PC-3 (cell line): Measurements from ENCODE around the gene HOXA6. TPM values are rescaled to one million over a fixed set of nuclear protein-coding genes. Genes with fewer than 3 reads are reported as not detected.

Experiments
- ATAC-seq: fragments of 200-7000 bp; cut with Tn5 transposase; 2 replicates; pipeline ENCODE4 v1.9.1; 2020; ENCODE audit warnings: mild to moderate bottlenecking, moderate library complexity
- BruUV-seq: library from RNA; stranded (reverse); fragments of 400-500 nt; replicated peaks from 2 replicates; lab custom pipeline; 2021; lab: Mats Ljungman, UMichigan
- CTCF ChIA-PET: fragments of 300-600 bp; sonication (Branson Sonifier 250); formaldehyde crosslinking; loops from one replicate; lab custom pipeline; 2022; ENCODE audit warnings: antibody characterized with exemption; lab: Charles Lee
- POLR2A ChIA-PET: fragments of 300-600 bp; sonication (Branson Sonifier 250); formaldehyde crosslinking; loops from one replicate; lab custom pipeline; 2022; ENCODE audit warnings: antibody characterized with exemption; ENCODE audit not compliant: unreplicated experiment; lab: Charles Lee
- DNase-seq: peaks from one replicate; pipeline ENCODE4 v3.0.0-alpha.2; 2015
- H2AFZ ChIP-seq: fragments of 300-600 bp; sonication (generic); 2 replicates; pipeline ENCODE4 v1.6.0; 2016; ENCODE audit warnings: antibody characterized with exemption, low read length
- H3F3A ChIP-seq: fragments of 300-600 bp; sonication (generic); one replicate; pipeline ENCODE4 v1.6.0; 2017; ENCODE audit warnings: antibody characterized with exemption, low read length, control low read depth, mild to moderate bottlenecking; ENCODE audit not compliant: unreplicated experiment
- H3K27ac ChIP-seq: fragments of 300-600 bp; sonication (generic); 2 replicates; pipeline ENCODE4 v1.5.1; 2016; ENCODE audit warnings: mild to moderate bottlenecking, low read length
- H3K27me3 ChIP-seq: fragments of 300-600 bp; sonication (generic); 2 replicates; pipeline ENCODE4 v1.6.1; 2016; ENCODE audit warnings: low read length, mixed read lengths
- H3K36me3 ChIP-seq: fragments of 300-600 bp; sonication (generic); 2 replicates; pipeline ENCODE4 v1.6.1; 2016; ENCODE audit warnings: low read depth, mixed run types, low read length, mixed read lengths
- H3K4me1 ChIP-seq: fragments of 300-600 bp; sonication (generic); 2 replicates; pipeline ENCODE4 v1.5.1; 2016; ENCODE audit warnings: low read length; ENCODE audit not compliant: insufficient read depth
- H3K4me2 ChIP-seq: fragments of 300-600 bp; sonication (generic); 2 replicates; pipeline ENCODE4 v1.6.0; 2016; ENCODE audit warnings: low read length
- H3K4me3 ChIP-seq: fragments of 300-600 bp; sonication (generic); 2 replicates; pipeline ENCODE4 v1.5.1; 2016; ENCODE audit warnings: mild to moderate bottlenecking, low read length, mixed read lengths
- H3K79me2 ChIP-seq: fragments of 300-600 bp; sonication (generic); 2 replicates; pipeline ENCODE4 v1.6.1; 2017; ENCODE audit warnings: low read length, mixed read lengths
- H3K9ac ChIP-seq: fragments of 300-600 bp; sonication (generic); 2 replicates; pipeline ENCODE4 v1.6.0; 2016; ENCODE audit warnings: mild to moderate bottlenecking, low read length
- H3K9me2 ChIP-seq: fragments of 300-600 bp; sonication (generic); replicated peaks from 2 replicates; pipeline ENCODE4 v1.6.1; 2016; ENCODE audit warnings: mixed run types, low read length, mixed read lengths
- H3K9me3 ChIP-seq: fragments of 300-600 bp; sonication (generic); 2 replicates; pipeline ENCODE4 v1.6.1; 2016; ENCODE audit warnings: low read length, mixed read lengths
- H4K20me1 ChIP-seq: fragments of 300-600 bp; sonication (generic); 2 replicates; pipeline ENCODE4 v1.6.1; 2016; ENCODE audit warnings: low read length, mixed read lengths
- CTCF ChIP-seq: fragments of 300-600 bp; sonication (generic); conservative IDR thresholded peaks from 2 replicates; pipeline ENCODE4 v1.5.1; 2017; ENCODE audit warnings: antibody characterized with exemption, low read depth, mild to moderate bottlenecking, low read length
- EZH2 ChIP-seq: fragments of 300-600 bp; sonication (generic); IDR thresholded peaks from one replicate; pipeline ENCODE4 v1.6.1; 2017; ENCODE audit warnings: antibody characterized with exemption, mild to moderate bottlenecking, low read length; ENCODE audit not compliant: unreplicated experiment
- EZH2phosphoT487 ChIP-seq: fragments of 300-600 bp; sonication (generic); IDR thresholded peaks from 2 replicates; pipeline ENCODE4 v1.6.1; 2018; ENCODE audit warnings: mild to moderate bottlenecking, antibody characterized with exemption, low read length, borderline replicate concordance
- intact Hi-C: fragments of 100-400 bp; cut with micrococcal nuclease; formaldehyde crosslinking; loops from 2 replicates; pipeline ENCODE4 v1.9.0; 2023
- total RNA-seq: library from RNA; depleted of rRNA; stranded (reverse); fragments of >200 nt; gene quantifications from 2 replicates; pipeline ENCODE4 v1.2.3, GENCODE V29; 2014

The HOXA6 gene
- total RNA-seq, 1 experiment from 2014 or later, result 8.3 TPM

DNA sequence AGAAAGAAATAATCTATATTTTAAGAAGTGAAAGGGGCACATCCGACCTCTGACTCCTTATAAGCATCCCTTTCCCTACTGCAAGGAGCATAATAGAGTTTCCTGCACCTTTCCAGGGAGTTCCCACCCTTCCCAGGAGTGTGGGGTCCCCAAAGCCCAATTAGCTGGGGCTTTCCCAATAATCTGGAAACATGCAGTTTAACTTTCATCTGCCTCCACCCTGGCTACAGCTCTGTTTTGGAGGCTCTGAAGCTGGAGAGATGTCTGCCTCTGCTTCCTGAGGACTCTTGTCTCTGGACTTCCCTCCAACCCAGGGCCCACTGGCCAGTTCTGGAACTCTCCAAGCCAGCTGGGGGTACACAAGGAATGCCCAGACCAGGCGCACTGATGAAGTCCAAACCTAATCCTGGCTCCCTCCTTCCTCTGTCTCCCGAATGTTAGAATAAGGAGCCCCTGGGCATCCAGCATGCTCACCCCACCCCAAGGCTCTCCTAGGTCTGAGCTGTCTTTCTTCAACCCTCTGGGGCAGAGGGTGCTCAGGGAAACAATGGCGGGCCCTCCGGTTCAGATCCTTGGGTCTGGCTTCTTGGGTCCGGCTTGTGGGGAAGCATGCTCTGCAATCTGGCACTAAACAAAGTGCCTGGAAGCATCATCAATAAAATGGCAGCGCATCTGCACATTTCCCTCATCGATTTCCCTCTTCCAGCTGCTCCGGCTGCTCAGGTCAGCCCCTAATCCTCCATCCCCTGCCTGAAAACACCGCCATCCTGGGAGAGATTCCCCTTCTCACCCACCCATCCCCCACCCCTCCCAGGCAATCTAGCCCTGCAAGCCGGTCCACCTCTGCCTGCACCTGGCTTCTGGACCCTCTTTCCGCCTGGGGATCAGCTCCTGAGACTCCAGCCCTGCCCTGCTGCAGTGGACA is 30.4 kb downstream of the HOXA6 start:
- Histone ChIP-seq H4K20me1 (no peaks in the 10 kb centered on the region), H3K9ac (no peak overlapping the region), H3K4me3 (no peak overlapping the region), H3K4me2 (0 out of 2 replicates have a peak overlapping the region, but pooled peaks have one; percentile 98), H3F3A (peaks cover 3% of the 10 kb centered on the region), H3K4me1 (peaks cover 28% of the 10 kb centered on the region), H3K27ac (no peak overlapping the region), H3K36me3 (no peaks in the 10 kb centered on the region; the same call in 1 of the 2 replicates), H3K79me2 (peaks cover 67% of the 10 kb centered on the region), H3K27me3 (no peaks in the 10 kb centered on the region), H2AFZ (no peak overlapping the region), H3K9me3 (no peaks in the 10 kb centered on the region), H3K9me2 (no peaks in the 10 kb centered on the region)
- no TSS peak for BruUV-seq
- DNase-seq, result no peak
- intact Hi-C loops, result no loop called here
- ChIA-PET CTCF (no interaction called here), POLR2A (no interaction called here)
- TF ChIP-seq EZH2phosphoT487, result no peak
- no peak for TF ChIP-seq CTCF
- TF ChIP-seq EZH2, result no peak
- ATAC-seq, result no peak

GRCh38 chr7:27116031-27116961 is 31.3 kb downstream of the HOXA6 start:
- Histone ChIP-seq H3K9ac (no peak overlapping the region; the same call in 1 of the 2 replicates), H3F3A (peaks cover 3% of the 10 kb centered on the region), H3K79me2 (peaks cover 68% of the 10 kb centered on the region), H3K9me2 (no peaks in the 10 kb centered on the region), H3K36me3 (no peaks in the 10 kb centered on the region; the same call in 1 of the 2 replicates), H3K4me3 (peak overlapping the region; percentile 66), H3K4me2 (peak overlapping the region; percentile 98), H3K27me3 (no peaks in the 10 kb centered on the region), H3K9me3 (no peaks in the 10 kb centered on the region), H2AFZ (no peak overlapping the region), H3K4me1 (peaks cover 37% of the 10 kb centered on the region), H3K27ac (peak overlapping the region; percentile 84), H4K20me1 (no peaks in the 10 kb centered on the region)
- POLR2A ChIA-PET, result interaction anchor here (0.6 to 1.0 kb wide), 2 partner anchors 36 to 75 kb away, joined by 3 to 5 read pairs; partner anchors contain the start of gene HOXA3
- TF ChIP-seq EZH2, result no peak
- no peak for TF ChIP-seq CTCF
- no peak for TF ChIP-seq EZH2phosphoT487
- ATAC-seq (no peak), DNase-seq (no peak)
- BruUV-seq, result no TSS peak
- CTCF ChIA-PET, result no interaction called here
- intact Hi-C loops, result no loop called here
